Endometrium (tissue), 2 donors: ENCODE results near the gene FOXO3.
"Not testable (repeated sequence)": the region's sequence is repeated elsewhere in the genome, so short reads cannot be mapped to it uniquely, and the experiment has no call there.

Experiments used
- FAIRE-seq: peaks from 2 replicates; lab custom pipeline; 2012; peaks lifted over from hg19 to GRCh38; lab: Jason Lieb, UNC
- donor health status: control.
- donor health status: control.

The FOXO3 gene

DNA sequence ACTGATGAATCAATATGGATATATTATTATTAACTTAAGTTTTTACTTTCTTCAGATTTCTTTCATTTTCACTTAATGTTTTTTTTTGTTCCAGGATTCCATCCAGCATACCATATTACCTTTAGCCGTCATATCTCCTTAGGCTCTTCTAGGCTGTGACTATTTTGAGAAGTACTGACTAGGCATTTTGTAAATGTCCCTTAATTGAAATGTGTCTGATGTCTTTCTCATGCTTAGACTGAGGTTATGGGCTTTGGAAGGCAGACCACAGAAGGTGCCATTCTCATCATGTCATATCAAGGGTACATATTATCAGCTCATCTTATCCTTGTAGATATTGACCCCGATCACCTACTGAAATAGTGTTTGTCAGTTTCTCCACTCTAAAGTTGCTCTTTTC, 101.3 kb downstream of the FOXO3 start:
- no peak for FAIRE-seq

DNA sequence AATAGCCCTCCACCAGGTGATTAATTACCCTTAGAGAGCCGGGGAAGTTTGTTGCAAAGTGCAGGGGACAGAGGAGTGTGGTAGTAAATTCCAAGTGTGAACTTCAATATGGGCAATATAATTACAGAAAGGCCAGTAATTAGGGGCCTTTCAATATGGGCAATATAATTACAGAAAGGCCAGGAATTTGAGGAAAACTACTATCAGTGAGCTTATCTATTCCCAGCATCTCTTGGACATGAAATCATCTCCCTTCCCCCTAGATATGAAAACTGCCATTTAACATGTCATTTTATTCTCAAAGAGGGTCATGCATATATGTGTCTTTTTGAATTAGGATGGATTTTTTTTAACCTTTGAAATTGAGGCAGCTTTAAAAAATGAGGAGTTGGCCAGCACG, 102.0 kb downstream of the FOXO3 start:
- FAIRE-seq = no peak

DNA sequence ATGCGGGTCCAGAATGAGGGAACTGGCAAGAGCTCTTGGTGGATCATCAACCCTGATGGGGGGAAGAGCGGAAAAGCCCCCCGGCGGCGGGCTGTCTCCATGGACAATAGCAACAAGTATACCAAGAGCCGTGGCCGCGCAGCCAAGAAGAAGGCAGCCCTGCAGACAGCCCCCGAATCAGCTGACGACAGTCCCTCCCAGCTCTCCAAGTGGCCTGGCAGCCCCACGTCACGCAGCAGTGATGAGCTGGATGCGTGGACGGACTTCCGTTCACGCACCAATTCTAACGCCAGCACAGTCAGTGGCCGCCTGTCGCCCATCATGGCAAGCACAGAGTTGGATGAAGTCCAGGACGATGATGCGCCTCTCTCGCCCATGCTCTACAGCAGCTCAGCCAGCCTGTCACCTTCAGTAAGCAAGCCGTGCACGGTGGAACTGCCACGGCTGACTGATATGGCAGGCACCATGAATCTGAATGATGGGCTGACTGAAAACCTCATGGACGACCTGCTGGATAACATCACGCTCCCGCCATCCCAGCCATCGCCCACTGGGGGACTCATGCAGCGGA, 102.9 kb downstream of the FOXO3 start:
- FAIRE-seq = not testable (repeated sequence)

DNA sequence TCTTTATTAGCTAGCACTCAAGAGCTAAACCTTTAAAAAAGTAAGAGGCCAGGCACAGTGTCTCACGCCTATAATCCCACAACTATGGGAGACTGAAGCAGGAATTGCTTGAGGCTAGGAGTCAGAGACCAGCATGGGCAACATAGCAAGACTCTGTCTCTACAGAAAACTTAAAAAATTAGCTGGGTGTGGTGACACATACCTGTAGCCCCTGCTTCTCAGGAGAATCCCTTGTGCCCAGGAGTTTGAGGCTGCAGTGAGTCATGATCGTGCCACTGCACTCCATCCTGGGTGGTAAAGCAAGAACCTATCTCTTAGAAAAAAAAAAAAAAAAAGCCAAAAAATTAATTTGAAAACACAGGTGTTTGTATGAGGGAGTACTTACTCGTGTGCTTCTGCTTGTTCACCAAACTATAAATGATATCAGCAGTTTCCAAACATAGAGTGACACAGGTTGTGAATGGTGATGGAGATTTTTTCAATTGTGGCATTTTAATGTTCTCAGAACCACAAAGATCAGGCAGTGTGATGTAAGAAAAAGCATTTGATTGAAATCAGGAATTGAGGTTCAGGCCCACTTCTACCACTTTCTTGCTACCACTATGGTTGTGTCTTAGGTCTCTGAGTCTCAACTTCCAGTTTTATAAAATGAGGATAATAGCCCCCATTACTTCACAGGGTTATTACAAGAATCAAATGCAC, 104.9 kb downstream of the FOXO3 start:
- FAIRE-seq = no peak

DNA sequence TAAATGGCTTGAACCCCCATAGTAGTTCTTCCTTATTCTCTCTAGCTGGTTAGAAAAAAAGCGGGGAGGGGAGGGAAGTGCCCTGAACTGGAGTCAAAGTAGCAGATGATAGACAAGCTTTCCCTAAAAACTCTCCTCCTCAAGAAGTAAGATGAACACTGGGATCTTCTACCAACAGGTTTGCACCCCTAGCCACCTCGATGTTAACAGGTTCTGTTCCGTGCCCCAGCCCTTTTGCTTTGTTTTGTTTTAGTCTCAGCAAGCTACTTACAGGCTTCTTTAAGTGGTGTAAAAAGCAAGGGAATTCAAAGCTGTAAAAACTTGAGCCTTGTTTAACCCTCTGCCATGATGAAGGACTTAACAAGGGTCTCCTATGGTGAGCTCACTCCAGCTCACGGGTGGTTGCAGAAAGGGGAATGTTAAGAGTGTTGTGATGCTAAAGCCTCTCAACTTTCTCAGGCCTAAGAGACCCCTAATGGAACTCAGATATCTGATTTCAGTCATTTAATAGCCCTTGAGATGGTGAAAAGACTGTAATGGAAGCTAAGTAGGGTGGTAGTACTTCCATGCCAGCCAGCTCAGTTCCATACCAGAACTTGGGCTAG, 106.0 kb downstream of the FOXO3 start:
- no peak for FAIRE-seq

DNA sequence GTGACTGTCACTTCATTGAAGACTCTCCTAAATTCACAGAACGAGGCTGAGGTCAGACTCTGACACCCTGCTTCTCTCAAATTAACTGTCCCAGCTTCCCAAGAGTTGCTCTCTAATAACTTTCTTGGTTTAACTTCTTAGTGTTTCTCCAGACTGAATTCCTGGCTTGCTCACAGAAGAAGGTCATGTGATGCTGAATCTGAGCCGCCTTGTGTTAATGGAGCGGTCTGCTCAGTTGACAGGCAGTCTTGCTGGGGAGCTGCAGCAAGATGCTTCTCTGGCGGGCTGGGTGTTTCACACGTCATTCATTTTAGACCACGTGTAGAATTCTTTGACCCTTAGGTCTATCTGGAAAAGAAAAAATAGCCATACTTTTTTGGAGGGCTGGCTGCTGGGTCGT, 107.3 kb downstream of the FOXO3 start:
- no peak for FAIRE-seq

DNA sequence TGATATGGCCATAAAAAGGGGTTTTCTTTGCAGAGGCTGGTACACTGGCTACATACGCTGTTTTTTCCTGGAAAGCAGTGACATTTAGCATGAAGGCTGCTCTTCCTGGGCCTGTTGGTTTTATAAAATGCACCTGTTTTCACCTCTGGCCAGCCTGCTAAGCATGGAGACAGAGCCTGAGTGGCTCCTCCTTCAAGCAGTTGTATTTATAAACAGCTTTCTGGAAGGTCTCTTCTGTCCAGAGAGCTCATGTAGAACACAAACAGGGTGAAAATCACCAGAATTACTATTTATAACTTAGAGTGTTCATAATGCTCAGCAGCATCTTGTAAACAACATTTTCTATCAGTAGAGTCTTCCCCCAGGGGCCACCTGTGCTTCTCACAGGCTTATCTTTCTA, 109.0 kb downstream of the FOXO3 start:
- no peak for FAIRE-seq

DNA sequence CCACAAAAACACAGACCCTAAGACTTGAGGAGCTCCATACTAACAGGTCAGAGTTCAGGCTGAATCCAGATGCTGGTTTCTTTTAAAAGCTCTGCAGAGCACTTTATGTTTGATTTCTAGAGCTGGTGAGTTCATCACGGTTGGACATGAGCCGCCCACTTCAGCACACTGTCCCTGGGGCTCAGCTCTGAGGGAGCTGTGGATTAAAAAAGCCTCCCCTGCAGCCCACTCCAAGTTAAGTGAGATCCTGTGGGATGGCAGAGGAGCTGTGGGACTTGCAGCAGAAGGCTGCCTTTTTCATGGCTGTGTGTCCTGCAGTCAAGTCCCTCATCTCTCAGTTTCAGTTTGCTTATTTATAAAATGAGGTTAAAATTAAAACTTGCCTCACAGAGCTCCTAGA, 110.5 kb downstream of the FOXO3 start:
- FAIRE-seq = no peak

DNA sequence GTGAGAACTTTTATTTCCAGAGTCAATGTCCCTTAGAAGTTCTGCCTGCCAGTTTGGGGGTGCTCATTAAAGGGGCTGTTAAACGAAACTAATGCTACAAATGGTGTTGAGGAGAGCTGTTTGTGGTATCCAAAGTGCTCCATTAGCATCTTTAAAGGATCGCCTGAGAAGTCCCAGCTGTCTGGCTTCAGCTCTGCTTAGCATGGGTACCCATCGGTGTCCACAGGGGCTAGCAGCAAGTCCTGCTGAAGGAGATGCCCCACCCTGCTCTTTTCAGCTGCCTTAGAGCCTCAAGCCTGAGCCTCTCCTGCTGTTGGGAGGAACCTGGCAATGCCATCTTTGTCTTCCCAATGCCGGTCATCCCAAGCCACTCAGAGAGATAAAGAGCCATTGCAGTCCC, 111.1 kb downstream of the FOXO3 start:
- FAIRE-seq = no peak

DNA sequence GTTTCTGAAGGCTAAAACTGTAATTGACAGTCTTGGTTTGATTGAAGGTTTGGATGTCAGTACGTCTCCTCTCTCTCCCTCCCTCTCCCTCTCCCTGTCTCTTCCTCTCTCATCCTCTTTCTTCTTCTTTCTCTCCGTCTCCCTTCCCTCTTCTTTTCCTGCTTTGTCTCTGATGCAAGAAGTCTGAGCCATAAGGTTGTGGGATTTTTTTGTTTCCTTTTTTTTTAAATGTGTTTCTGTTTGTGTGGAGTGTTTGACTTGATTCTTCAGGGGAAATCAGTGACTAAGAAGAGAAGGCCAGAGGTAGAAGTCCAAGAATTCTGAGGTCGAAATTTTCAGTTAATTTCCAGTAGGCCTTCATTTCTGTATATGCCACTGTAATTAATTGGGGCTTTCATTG, 111.9 kb downstream of the FOXO3 start:
- FAIRE-seq = no peak

DNA sequence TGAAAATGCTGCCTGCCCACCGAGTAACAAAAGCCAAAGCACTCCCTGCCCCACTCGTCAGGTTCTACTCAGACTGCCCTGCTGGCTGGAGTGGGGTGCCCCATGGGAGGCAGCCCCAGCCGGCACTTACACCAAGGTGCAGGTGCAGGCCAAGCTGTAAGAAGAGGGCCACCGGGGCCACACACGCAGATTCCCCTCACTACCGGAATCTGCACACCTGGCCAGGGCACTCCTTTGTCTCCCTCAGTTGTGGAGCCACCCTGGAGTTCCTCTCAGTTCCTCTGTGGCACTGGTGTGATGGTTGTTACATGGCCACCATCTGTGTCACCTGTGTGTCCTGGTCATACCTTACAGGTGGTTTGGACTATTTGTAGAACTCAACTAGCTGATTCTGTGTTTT, 112.4 kb downstream of the FOXO3 start:
- FAIRE-seq = no peak

DNA sequence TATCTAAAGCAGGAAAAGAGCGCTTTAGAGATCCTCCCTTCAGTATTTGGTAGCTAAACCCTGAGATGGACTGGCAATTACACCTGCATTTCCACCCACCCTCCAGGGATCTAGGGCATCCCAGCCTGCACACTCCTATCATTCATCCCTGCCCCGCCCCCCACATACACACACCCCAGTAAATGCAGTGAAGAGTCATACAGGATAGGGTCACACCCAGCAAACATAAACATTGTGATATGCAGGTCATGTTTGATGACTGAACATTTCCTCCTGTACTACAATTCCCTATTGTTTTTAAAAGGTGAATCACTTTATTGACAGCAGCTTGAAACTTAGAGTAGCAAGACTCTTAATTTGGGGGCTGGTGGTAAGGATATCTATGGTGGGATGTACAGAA, 112.9 kb downstream of the FOXO3 start:
- no peak for FAIRE-seq

DNA sequence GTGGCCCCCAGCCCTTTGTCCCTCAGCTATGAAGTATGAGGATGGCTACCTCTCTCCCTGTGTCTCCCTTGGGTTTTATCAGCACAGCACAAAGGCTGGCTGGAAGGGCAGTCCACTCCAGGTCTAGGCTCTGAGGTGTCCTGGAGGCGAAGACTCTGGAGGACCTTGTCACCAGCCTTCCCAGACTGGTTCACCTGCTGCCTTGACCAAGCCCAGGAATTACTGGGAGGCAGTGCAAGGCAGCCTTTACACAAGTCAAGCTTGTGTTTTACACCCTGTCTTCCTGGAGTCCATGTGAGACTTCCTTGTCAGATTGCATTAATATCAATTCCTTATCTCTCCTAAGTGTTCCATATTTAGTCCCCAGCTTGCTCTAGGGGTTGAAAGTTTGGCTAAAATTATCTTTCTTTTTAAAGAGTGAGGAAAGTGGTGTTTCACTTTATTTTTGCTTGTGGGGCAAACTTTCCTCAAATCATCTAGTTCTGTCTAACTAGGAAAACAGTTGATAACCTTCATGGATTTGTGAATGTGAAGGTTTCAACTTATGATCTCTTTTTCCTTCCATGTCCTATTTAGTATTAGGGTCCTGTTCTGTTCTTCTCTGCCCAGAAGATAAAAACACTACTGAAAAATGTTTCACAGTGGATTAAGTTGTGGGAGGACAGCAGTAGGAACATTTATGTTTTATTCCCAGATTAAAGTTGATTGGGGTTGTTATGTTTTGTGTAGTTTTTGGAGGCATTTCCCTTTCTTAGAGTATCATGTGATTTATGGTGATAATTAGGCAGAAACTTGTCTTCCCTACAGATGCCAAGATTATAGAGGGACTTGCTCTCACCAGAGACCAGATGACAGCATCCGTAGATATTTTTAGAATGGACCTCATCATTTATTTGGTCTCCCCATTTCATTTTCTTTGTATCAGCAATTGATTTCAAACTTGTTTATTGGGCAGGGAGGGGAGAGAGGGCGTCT, 114.8 kb downstream of the FOXO3 start:
- FAIRE-seq = no peak

DNA sequence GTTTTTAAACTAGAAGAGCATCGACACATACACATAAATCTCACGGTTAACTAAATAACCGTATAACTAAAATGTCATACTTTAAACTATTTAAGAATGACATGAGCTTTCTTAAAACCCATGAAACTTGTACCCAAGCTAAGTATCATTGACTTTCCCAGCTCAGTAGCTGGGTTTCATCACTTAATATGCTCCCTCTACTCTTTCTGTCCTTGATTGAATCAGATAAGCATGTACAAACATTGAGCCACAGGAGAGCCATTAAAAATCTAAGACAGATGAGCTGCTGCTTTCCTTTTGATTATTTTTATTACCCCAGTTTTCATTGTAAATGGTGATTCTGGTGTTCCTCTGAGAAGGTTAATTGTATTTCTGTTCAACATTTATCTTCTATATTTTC, 115.8 kb downstream of the FOXO3 start:
- peak; percentile 68 for FAIRE-seq

DNA sequence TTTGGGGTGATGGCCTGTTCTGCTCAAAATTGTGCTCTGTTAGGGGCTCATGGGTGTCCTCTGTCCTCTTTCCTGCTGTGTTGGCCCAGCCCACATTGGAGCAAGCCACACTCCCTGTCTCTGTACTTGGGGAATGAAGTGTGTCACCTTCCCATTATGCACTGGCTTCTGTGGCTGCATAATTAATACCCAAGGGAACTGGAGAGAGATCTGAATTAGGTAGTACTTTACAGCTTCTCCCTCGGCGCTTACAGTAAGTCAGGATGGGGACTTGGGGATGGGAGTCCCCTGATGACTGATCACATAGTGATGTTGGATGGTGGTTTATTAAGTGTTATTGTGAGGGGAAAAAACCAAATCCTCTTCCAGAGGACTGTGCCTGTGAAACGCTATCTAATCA, 116.6 kb downstream of the FOXO3 start:
- no peak for FAIRE-seq

DNA sequence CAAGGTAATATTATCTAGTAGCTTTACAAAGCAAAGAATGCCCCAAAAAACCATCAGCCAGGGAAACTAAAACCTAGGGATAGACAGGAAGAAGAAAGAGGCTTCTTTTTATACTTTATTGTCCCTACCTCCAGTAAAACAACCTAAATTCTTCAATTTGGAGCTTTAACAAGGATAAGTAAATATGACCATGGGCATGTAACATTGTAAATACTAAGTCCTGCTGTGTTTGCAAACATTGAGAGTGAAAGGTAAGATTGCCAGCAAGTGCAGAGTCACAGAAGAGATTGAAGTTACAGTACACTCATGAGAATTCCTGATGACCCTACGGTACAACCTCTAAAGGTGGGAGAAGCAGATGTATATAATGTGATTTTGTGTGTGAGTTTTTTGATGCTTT, 117.2 kb downstream of the FOXO3 start:
- FAIRE-seq = no peak

DNA sequence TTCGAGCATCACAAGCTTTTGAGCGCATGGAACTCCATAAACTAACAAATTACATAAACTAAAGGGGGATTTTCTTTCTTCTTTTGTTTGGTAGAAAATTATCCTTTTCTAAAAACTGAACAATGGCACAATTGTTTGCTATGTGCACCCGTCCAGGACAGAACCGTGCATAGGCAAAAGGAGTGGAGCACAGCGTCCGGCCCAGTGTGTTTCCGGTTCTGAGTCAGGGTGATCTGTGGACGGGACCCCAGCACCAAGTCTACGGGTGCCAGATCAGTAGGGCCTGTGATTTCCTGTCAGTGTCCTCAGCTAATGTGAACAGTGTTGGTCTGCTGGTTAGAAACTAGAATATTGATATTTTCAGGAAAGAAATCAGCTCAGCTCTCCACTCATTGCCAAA, 119.6 kb downstream of the FOXO3 start:
- not testable (repeated sequence) for FAIRE-seq

DNA sequence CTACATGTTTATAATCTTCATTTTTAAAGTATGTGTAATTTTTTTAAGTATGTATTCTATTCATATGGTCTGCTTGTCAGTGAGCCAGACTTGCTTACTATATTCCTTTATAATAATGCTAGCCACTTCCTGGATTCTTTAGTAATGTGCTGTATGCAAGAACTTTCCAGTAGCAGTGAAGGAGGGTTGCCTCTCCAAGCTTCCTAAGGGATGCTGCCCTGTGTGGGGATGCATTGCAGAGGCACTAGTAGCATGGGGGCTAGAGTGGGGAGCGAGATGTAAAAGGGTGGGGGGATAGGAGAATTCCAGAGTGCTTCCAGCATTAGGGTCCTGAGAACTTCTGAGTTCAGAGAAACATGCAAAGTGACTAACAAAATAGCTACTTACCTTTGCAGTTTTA, 121.0 kb downstream of the FOXO3 start:
- FAIRE-seq = not testable (repeated sequence)

DNA sequence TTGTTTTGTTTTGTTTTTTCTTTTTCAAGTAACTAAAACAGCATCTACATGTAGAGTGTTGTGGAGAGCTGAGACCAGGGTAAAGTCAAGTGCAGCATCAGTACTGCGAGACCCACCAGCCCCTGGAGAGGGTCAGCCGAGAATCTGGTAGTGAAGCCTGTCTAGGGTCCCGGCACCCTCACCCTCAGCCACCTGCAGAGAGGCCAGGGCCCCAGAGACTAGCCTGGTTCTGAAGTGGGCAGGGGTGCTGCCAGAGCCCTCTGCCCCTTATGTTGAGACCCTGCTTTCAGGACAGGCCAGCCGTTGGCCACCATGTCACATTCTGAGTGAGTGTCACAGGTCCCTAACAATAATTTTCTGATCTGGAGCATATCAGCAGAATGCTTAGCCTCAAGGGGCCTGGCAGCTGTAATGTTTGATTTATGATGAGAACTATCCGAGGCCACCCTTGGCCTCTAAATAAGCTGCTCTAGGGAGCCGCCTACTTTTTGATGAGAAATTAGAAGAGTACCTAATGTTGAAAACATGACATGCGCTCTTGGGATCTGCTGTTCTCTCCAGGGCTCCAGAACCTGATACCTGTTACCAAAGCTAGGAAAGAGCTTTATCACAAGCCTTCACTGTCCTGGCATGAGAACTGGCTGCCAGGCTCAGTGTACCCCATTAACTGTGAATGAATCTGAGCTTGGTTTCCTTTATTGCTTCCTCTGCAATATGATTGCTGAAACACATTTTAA, 121.8 kb downstream of the FOXO3 start:
- not testable (repeated sequence) for FAIRE-seq

DNA sequence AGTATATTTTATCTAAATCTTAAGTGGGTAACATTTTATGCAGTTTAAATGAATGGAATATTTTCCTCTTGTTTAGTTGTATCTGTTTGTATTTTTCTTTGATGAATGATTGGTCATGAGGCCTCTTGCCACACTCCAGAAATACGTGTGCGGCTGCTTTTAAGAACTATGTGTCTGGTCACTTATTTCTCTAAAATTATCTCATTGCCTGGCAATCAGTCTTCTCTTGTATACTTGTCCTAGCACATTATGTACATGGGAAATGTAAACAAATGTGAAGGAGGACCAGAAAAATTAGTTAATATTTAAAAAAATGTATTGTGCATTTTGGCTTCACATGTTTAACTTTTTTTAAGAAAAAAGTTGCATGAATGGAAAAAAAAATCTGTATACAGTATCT, 123.3 kb downstream of the FOXO3 start:
- FAIRE-seq = not testable (repeated sequence)

DNA sequence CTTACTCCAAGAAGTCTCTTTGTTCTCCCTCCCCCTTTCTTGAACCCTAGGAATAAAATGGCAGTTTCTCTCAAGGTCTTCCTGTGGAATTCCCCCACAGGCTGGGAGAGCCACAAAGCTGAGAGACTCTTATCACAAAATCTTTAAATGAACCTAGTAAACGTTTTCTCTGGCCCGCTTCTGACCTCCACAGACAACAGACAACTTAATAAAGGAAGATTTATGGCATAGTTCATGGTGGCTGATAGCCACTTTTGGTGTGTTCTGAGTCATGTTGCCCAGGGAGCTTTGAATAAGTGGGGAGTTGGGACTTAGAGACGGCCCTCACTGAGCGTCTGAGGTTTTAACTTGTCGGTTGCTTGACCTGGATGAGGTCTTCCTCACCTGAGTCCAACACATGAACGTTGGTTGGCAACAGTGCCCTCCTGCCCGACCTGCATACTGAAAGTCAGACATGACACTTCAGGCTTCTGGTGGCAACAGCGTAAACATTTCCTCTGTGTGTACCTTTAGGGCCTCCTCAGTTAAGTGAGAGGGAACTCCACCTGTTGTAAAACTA, 124.1 kb downstream of the FOXO3 start:
- FAIRE-seq = no peak

DNA sequence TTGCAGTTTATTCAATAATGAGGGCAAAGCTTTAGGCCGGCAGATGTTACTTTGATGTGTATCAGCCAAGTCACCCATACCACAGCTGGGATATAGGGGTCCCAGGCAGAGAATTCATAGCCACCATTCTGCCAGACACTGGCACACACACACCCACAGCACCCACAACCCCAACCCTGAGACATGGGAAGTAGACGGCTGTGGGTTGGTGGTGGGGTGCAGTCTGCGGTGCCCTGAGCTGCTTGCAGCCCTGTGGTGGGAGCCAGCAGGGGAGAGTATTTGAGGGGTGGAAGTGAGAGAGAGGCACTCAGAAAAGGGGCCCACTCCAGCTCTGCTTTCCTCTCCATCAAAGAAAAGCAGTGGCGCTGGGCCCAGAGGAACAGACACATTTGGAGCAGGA, 125.3 kb downstream of the FOXO3 start:
- FAIRE-seq = no peak
